22Rv1 (cell line): ENCODE measurements around the gene TAAR2.

ENCODE experiments used
- ZFX ChIP-seq: fragments of 450-650 bp; IDR thresholded peaks from 2 replicates; pipeline ENCODE4 v1.6.1; 2017; ENCODE audit warnings: antibody characterized with exemption, borderline replicate concordance
- TF ChIP-seq, protein P1 (sequence below): fragments of 450-650 bp; IDR thresholded peaks from 2 replicates; pipeline ENCODE4 v1.5.1; 2017; ENCODE audit warnings: mild to moderate bottlenecking

GRCh38 chr6:132648356-132648755 lies 24.3 kb upstream of the TAAR2 start:
- TF ChIP-seq, protein P1, sequence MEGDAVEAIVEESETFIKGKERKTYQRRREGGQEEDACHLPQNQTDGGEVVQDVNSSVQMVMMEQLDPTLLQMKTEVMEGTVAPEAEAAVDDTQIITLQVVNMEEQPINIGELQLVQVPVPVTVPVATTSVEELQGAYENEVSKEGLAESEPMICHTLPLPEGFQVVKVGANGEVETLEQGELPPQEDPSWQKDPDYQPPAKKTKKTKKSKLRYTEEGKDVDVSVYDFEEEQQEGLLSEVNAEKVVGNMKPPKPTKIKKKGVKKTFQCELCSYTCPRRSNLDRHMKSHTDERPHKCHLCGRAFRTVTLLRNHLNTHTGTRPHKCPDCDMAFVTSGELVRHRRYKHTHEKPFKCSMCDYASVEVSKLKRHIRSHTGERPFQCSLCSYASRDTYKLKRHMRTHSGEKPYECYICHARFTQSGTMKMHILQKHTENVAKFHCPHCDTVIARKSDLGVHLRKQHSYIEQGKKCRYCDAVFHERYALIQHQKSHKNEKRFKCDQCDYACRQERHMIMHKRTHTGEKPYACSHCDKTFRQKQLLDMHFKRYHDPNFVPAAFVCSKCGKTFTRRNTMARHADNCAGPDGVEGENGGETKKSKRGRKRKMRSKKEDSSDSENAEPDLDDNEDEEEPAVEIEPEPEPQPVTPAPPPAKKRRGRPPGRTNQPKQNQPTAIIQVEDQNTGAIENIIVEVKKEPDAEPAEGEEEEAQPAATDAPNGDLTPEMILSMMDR: no peak
- no peak for TF ChIP-seq ZFX
